HCT116 (cell line): Measurements from ENCODE around the gene CSNK2B.

Source experiments
- EZH2 ChIP-seq: fragments of 200-600 bp; sonication (generic); IDR thresholded peaks from 2 replicates; pipeline ENCODE4 v1.6.1; 2017; ENCODE audit warnings: antibody characterized with exemption, mixed run types
- POLR2A ChIP-seq: IDR thresholded peaks from 2 replicates; pipeline ENCODE4 v1.7.0; 2011; ENCODE audit warnings: borderline replicate concordance; ENCODE audit not compliant: insufficient read depth, insufficient read length; ENCODE audit errors: extremely low read depth
- TF ChIP-seq, protein P1 (sequence below), 3 experiments: fragments of 200-600 bp in 1 of 3; sonication (generic) in 1 of 3; IDR thresholded peaks in 2 of 3; conservative IDR thresholded peaks in 1 of 3; 2 replicates each; pipeline ENCODE4 v1.5.1; 2012 to 2017; ENCODE audit warnings: low read depth in 2 of 3, low read length in 2 of 3, antibody characterized with exemption in 1 of 3, borderline replicate concordance in 1 of 3, control low read depth in 1 of 3, mild to moderate bottlenecking in 1 of 3, mixed read lengths in 1 of 3, mixed run types in 1 of 3, moderate library complexity in 1 of 3; ENCODE audit not compliant: insufficient read depth in 1 of 3

DNA sequence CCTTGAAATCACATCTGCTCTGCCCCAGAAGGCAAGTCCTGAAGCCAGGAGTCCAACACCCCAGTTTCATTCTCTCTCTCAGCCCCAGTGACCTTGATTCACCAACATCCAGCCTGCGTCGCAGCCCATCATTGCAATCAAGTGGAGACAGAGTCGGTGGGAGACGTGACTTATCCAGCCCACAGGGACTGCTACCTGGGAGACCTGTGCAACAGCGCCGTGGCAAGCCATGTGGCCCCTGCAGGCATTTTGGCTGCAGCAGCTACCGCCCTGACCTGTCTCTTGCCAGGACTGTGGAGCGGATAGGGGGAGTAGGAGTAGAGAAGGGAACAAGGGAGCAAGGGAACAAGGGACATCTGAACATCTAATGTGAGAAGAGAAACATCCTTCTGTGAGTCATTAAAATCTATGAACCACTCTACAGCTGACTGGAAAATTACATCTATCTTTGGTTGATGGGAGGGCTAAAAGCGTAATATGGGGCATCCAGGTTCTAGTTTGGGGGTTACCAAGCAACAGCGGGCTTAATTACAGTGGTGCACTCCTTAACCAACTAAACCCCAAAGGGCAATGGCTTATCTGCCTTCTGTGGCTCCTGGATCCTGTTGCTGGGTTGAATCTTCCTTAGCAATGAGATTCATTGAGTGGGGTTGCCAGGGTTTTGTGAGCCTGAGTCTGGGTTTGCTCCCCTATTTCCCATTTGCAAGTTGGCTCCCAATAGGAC lies 51.8 kb downstream of the CSNK2B start:
- TF ChIP-seq, protein P1, sequence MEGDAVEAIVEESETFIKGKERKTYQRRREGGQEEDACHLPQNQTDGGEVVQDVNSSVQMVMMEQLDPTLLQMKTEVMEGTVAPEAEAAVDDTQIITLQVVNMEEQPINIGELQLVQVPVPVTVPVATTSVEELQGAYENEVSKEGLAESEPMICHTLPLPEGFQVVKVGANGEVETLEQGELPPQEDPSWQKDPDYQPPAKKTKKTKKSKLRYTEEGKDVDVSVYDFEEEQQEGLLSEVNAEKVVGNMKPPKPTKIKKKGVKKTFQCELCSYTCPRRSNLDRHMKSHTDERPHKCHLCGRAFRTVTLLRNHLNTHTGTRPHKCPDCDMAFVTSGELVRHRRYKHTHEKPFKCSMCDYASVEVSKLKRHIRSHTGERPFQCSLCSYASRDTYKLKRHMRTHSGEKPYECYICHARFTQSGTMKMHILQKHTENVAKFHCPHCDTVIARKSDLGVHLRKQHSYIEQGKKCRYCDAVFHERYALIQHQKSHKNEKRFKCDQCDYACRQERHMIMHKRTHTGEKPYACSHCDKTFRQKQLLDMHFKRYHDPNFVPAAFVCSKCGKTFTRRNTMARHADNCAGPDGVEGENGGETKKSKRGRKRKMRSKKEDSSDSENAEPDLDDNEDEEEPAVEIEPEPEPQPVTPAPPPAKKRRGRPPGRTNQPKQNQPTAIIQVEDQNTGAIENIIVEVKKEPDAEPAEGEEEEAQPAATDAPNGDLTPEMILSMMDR (IDR thresholded peaks at IDR 0.05 in 2 of 3, conservative IDR thresholded peaks at IDR 0.05 in 1 of 3; ENCODE audit: borderline replicate concordance in 1 of 3, insufficient read depth in 1 of 3, low read depth in 2 of 3, low read length in 2 of 3): peak in 2 of 3 experiments; percentile 13 to 40; a peak in 2 of 6 replicates
- TF ChIP-seq POLR2A (no peak), EZH2 (no peak)
